GM19452 (cell line): Measurements from ENCODE around the gene HLF.
"Not testable (repeated sequence)": the region's sequence is repeated elsewhere in the genome, so short reads cannot be mapped to it uniquely, and the experiment has no call there.

Experiments used
- ATAC-seq: cut with Tn5 transposase; IDR thresholded peaks from one replicate; pipeline ENCODE4 v1.9.1; 2021; ENCODE audit not compliant: unreplicated experiment

The HLF gene

DNA sequence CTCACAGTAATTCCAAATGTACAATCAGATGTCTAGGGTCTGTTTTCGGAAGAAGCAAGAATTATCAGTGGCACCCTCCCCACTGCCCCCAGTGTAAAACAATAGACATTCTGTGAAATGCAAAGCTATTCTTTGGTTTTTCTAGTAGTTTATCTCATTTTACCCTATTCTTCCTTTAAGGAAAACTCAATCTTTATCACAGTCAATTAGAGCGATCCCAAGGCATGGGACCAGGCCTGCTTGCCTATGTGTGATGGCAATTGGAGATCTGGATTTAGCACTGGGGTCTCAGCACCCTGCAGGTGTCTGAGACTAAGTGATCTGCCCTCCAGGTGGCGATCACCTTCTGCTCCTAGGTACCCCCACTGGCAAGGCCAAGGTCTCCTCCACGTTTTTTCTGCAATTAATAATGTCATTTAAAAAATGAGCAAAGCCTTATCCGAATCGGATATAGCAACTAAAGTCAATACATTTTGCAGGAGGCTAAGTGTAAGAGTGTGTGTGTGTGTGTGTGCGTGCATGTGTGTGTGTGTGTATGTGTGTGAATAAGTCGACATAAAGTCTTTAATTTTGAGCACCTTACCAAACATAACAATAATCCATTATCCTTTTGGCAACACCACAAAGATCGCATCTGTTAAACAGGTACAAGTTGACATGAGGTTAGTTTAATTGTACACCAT is 59.7 kb downstream of the HLF start:
- no peak for ATAC-seq

DNA sequence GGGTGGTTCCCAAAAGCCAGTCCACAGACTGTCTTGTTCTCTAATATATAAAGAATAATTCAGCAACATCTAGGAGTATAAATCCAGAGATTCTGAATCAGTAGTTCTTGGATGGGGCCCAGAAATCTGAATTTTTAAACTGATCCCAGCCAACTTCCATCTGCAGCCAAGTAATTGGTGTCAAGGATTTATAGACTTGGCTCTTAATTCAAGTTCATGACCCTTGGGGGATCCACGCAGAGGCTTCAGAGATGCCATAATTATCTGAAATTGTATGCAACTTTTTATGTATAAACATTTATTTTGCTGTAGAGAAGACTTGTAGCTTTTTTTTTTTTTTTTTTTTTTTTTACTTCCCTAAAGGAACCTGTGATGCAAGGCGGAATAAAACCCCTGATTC is 60.6 kb downstream of the HLF start:
- no peak for ATAC-seq

DNA sequence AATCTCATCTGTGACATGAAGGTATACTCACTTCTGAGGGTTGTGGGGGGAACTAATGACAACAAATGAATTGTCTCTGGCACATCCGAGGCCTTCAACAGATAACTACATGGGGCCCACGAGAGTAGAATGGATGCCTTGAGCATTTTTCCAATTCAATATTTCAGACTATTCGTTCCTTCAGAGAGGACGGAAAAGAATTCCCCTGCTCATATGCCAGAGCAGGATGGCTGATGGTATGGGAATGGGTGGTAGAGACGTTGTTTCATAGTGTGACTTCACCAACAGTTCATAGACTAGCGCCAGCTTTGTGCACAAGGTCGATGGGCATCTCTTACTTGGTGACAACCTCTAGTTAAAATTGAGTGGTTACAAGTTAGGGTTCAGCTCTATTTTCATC is 61.3 kb downstream of the HLF start:
- no peak for ATAC-seq

DNA sequence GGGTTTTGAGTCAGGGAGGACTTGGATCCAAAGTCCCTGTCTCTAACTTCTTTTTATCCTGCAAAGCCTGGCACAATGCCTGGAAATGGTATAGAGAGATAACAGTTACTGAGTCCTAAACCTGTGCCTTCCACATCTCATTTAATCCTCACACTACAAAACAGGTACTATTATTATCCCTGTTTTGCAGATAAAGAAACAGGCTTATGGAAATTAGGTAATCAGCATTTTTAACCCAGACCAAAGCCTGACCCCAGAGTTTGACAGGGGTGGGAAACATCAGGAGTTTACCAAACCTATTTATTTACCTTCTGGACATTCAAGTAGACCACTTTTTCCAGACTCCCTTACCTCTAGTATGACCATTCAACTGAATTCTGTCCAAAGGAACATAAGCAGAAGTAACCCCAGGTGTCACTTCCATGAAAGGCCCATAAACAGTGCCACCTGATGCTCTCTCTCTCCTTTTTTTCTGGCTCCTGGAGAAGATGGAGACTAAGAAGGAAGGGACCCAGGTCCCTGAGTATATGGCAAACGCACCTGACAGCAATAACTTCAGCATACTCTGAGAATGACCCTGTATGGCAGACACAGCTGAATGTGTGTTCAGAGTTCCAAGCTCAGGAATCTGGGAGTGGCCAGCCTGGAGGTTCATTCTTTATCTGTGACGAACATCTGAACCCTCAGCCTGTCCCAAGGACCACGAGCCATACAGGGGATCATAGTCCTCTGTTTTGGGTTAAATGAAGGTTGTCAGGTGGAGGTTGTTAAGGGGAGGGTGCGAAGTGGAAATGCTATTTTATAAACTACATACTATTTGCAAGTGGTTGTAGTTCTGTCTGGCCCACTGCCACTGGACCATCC is 62.7 kb downstream of the HLF start:
- ATAC-seq = no peak

DNA sequence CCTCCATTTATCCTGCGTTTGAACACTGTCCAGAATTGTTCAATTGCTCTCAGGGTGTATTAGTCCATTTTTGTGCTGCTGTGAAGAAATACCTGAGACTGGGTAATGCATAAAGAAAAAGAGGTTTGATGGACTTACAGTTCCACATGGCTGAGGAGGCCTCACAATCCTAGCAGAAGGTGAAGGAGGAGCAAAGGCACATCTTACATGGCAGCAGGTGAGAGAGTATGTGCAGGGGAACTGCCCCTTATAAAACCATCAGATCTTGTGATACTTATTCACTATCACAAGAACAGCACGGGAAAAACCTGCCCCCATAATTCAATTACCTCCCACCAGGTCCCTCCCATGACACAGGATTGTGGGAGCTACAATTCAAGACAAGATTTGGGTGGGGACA is 63.8 kb downstream of the HLF start:
- ATAC-seq = not testable (repeated sequence)

DNA sequence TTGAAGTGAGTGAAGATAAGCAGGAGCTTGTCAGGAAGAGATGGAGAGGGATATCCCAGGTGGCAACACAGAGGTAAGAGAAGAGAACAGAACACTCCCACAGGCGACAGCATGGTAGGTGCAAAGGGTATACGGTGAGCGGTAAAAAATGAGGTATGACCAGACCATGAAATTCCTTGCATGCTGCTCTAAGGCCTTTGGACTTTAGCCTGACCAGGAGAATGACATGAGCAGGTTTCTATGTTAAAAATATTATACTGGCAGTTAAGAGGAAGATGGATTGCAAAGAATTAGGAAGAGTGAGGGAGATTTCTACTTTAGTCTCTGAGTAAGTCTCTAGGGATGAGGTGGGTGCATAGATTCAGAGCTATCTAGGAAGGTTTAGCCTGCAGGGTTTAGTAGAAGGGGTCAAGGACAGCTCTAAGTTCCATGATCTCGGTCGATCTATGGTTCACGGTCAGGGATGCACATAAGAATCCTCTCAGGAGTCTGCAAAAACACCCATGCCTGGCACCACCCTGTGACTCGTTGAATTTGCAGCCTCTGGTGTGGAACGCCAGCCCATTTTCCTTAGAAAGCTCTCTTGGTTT is 65.7 kb downstream of the HLF start:
- no peak for ATAC-seq

DNA sequence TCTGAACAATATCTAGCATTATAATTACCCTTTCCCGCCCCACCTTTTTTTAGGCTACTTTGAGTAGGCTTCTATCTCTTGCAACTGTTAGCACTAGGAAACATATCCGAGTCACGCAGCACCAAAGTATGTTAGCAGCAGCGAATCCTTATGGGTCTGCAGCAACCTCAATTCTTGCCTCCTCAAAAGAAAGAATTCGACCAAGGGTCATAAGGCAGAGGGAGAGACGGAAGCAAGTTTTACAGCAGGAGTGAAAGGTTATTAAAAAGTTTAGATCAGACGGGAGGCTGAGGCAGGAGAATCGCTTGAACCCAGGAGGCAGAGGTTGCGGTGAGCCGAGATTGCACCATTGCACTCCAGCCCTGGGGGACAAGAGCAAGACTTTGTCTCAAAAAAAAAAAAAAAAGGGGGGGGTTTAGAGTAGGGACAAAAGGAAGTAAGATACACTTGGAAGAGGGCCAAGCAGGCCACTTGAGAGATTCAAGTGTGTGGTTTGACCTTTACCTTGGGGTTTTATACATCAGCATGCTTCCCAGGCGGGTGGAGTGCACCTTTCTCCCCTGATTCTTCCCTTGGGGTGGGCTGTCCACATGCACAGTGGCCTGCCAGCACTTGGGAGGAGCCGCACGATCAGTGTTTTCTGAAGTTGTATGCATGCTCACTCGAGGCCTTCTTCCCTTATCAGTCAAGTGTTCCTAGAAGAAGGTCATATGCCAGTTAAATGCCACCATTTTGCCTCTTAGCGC is 67.7 kb downstream of the HLF start:
- ATAC-seq = no peak

DNA sequence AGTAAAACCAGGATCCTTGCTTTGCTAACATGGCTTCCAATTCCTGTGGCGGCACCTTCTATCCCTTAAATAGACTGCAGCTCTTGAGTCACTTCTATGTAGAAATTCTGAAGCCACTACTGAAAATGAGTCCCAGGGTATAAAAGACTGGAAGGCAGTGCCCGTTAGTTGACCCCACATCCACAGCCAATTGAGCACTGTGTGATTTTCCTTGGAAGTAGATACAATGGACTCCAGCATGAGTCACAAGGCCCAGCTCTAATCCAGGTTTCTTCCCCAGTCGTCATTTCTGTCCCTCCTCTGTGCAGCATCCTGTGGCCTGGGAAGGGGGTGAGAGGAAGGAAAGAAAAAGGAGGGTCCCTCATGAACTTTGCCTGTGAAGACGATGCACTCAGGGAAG is 69.5 kb downstream of the HLF start:
- ATAC-seq = no peak

DNA sequence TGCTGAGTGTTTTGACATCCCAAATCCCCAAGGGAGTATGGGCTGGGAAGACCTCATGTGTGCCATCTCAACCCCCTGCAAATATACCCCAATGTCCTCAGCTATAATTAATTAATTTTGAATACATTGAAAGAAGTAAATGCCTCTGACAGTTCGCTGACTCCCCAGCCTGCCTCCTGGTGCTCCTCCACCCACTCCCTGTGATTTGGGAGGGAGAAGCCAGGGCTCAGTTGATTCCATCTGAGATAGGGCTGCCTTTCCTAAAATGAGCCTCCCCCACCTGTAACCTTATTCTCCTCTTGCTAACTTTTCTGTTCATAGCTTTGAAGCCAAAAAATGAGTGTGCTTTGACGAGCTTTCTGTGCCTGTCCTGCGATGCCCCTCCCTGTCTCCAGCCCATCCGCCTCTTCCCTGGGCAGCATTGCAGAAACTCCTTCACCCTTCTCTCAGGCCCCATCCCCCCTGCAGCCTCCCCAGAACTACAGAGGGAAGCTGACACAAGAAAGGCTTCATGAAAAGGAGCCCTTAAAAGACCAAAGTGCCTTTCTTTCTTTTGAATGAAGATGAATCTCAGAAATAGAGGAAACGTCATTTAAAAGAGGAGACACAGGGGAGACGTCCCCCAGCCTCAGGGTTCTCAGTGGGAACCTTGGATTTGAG is 70.3 kb downstream of the HLF start:
- ATAC-seq = no peak

DNA sequence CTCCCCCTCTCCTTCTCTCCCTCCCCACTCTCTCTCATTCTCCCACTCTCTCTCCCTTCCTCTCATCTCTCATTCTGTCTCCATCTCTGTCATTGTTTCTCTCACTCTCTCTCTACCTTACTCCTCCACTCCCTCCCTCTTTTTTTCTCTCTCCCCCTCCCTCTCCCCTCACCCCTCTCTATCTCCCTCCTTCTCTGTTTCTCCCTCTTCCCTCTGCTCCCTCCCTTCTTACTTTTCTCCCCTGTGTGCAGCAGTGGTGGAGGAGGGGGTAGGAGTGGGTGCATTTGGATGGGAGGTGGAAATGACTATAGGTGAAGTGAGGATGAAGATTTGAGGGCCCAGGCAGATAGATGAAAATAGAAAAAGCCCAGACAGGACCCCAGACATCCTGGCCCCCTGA is 70.9 kb downstream of the HLF start:
- ATAC-seq = no peak

DNA sequence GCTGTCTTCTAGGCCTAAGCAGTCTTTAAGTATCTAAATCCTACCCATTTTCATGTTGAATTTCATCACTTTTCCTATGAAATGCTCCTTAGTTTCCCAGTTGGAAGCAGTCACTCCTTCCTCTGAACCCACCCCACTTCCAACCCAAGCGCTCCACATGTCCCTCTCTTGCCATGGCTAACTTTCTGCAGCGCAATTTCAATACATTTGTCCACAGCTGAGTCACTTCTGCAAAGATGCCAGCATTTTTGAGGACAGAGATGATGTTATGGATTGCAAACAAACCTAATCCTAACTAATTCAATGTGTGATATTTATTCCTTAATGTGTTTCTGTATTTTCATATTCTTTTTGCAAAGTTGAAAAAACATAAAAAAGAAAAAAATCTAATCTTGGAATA is 71.7 kb downstream of the HLF start:
- ATAC-seq = no peak

DNA sequence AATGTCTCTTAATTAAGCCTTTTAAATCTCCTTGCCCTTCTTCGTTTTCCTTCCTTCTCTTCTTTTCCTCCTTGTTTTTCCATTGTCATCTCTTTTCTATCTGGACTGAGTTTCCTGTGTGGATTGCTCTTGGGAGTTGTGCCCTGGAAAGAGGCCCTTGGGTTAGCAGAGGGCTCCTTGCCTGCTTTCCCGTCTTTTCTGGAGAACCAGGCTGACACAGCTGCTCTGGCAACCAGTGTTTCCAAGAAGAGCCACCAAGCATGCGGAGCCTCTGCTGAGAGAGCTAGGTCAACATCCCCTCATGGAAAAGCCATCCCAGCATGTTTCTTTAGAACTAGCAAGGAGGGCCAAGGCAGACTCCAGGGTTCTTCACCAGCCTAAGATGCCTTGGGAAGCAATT is 75.4 kb downstream of the HLF start:
- ATAC-seq = no peak

DNA sequence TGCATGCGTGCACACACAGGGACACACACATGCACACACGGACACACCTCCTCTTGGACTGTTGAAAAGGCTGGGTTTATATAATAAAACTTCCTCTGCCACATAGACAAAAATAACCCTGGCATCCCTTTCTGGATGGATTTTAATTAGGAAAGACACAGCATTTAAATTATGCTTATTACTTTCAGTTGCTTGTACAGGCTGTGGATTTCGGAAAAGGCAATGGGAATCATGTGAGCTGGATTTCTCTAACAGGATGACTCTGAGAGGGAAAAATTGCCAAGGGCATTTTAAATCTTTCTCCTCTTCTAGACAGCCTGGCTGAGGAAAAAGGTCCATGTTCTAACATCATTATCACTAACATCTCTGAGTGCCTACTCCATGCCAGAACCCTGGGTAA is 75.9 kb downstream of the HLF start:
- ATAC-seq = no peak

DNA sequence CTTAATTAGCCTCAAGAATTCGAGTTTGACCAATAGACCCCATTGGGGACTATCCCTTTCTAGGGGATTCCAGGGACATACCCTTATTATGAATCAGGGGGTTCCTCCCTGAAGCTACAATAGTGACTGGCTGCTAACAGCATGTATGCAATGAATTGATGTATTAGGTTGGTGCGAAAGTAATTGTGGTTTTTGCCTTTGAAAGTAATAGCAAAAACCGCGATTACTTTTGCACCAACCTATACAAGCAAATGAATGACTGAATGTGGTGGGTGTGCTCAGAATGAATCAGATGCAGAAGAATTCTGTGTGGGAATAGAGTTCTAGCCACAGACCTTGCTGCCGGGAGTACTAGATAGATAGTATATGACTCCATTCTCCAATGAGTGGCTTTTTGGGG is 76.7 kb downstream of the HLF start:
- ATAC-seq = no peak

DNA sequence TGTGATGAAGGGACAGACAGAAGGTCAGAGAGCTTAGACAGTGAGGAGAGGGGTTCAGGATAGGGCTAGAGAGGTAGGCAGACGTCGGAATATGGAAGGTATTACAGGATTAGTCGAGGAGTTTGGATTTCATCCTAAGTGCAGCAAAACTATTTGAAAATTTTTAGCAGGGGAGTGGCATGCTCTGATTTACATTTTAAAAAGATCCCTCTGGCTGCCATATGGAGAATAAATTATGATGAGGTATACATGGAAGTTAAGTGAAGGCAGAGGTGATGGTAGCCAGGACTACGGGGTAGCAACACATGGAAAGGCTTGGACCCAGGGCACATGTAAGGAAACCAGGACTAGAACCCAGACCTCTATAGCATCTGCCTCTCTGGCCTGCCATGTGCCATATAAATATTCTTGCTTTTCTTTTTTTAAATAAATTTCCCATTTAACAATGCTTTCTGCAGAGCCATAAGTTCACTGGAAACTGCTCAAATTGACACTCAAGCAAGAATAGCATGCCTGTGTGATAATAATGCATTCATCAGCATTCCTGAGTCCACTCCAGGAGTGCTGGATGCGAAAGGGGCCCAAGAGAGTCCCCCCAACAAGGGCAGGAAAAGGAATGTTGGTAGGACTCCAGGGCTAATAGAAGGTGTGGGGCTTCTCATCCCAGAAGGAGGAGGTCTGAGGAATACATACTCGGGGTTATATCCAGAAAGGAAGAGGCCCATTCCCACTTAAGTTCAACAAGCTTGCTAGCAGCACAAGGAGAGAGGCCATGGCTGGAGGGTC is 78.2 kb downstream of the HLF start:
- no peak for ATAC-seq

DNA sequence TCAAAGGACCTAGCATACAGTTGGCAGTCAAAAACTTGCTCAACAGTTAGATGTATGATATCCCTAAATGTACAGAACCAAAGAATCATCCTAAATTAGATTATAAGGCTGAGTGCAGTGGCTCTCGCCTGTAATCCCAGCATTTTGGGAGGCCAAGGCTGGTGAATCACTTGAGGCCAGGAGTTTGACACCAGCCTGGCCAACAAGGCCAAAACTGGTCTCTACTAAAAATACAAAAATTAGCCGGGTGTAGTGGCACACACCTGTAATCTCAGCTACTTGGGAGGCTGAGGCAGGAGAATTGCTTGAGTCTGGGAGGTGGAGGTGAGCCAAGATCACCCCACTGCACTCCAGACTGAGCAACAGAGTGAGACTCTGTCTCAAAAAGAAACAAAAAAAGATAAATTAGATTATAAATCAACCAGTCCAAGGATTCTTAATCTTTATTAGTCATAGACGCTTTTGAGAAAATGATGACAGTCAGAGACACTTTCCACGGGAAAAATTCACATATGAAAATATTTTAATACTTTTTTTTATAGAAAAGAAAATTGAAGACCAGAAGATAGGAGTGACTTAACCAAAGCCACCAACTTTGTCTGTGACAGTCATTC is 79.2 kb downstream of the HLF start:
- ATAC-seq = no peak

DNA sequence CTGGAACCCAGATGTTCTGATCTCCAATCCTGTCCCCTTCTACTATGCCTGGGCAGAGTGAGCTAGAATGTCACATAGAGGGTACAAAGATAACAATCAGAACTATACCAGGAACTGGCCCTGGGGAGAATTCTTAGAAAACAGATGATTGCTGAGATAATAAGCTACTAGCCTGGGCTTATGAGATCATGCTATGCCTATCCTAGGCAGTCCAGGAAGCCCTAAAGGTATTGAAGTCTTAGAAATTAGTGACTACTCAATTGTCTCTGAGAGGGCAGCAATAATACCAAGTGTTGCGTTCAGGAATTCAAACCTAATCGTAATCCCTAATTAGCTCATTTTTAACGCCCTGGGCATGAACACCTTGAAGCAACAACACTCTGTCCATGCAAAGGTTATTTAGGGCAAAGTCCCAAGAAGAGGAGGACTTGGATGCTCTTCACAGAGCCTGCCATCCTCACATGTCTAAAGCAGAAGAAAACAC is 79.8 kb downstream of the HLF start:
- ATAC-seq = no peak

DNA sequence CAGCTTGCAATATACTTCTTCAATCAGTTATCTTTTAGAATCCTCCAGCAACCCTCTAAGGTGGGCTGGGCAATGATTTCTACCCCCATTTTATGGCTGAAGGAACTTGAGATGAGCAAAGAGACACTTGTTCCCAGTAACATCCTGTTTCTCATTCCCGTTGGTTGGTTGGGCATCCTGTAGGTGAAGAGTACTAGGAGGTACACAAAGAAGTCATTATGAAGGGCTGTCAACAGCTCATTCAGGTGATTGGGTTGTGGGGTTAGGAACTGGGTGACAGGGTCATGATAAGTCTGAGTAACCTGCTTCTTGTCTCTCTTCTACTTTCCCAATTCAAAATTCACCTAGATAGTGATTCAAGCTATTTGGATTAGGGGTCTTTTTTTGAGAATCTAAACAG is 80.4 kb downstream of the HLF start:
- ATAC-seq = no peak

DNA sequence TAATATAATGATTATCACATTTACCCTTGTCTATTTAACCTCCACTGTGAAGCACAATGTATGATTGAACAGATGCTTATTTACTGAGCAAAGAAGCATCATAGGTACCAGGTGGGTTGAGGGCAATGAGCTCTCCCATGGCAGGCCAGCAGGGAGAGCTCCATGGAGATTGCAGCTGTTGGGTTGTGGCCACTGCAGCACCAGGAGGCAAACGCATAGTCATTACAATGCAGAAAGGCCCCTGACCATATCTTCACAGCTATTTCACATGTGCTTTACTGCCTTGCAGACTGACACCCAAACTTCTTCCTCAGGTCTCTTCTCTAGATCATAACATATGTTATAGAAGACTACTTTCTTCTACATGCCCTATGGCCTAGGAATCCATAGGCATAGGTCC is 81.9 kb downstream of the HLF start:
- ATAC-seq = no peak

DNA sequence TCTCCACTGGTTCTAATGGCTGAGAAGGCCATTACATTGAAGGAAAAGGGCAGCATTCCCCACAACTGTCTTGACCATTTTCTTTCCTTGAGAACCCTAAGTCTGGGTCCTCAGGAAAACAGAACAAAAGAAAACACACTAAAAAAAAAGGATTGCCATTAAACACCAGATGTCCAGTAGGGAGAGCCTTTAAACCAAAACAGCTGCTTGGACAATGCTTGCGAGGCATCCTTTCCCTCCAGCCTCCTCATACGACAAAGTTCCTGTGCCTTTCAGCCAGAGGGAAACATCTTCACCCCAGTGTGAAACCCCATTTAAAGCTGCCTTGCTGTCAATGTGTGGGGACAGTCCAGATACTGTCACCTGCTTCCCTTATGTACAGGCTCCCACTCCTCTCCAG is 82.6 kb downstream of the HLF start:
- no peak for ATAC-seq
